K562 (cell line): Measurements from ENCODE around the gene CRX. TPM values are rescaled to one million over a fixed set of nuclear protein-coding genes. Genes with fewer than 3 reads are reported as not detected.
A peak's percentile ranks its signal among the peaks of the same experiment; 100 is the strongest.

Experiments used
- ARHGAP35 ChIP-seq: fragments of 450-650 bp; IDR thresholded peaks from 2 replicates; pipeline ENCODE4 v1.6.1; 2018; ENCODE audit not compliant: partially characterized antibody
- ASH1L ChIP-seq: fragments of 450-650 bp; IDR thresholded peaks from 2 replicates; pipeline ENCODE4 v1.6.1; 2018; ENCODE audit warnings: borderline replicate concordance, mild to moderate bottlenecking, low read depth; ENCODE audit not compliant: partially characterized antibody
- BACH1 ChIP-seq: fragments of 200-800 bp; sonication (Bioruptor generic); IDR thresholded peaks from 2 replicates; pipeline ENCODE4 v1.6.1; 2016; ENCODE audit warnings: missing genetic modification characterization, missing compliant biosample characterization
- CBFA2T3 ChIP-seq: fragments of 450-650 bp; IDR thresholded peaks from 2 replicates; pipeline ENCODE4 v1.6.1; 2017
- CBX3 ChIP-seq, 2 experiments: IDR thresholded peaks; 1 replicate in 1 of 2; 2 replicates in 1 of 2; pipeline ENCODE4 v1.6.1; 2012; ENCODE audit warnings: inconsistent platforms in 2 of 2, low read length in 2 of 2, borderline replicate concordance in 1 of 2, control low read depth in 1 of 2
- CHD4 ChIP-seq: fragments of 200-600 bp; sonication (generic); IDR thresholded peaks from 3 replicates; pipeline ENCODE4 v1.6.1; 2012; ENCODE audit warnings: low read depth, mild to moderate bottlenecking, mixed read lengths, low read length, inconsistent platforms; ENCODE audit not compliant: insufficient read depth, insufficient replicate concordance, poor library complexity, severe bottlenecking
- CREB3L1 ChIP-seq: fragments of 450-650 bp; IDR thresholded peaks from 2 replicates; pipeline ENCODE4 v1.6.1; 2014; ENCODE audit warnings: low read depth, mild to moderate bottlenecking, moderate library complexity, borderline replicate concordance
- CXXC5 ChIP-seq: fragments of 250-450 bp; sonication (Bioruptor Pico); IDR thresholded peaks from 2 replicates; pipeline ENCODE4 v1.8.0; 2022; ENCODE audit warnings: inconsistent platforms, mild to moderate bottlenecking, moderate library complexity
- GABPA ChIP-seq: fragments of 200-800 bp; sonication (Bioruptor generic); conservative IDR thresholded peaks from 2 replicates; pipeline ENCODE4 v1.6.1; 2016; ENCODE audit warnings: low read depth, missing genetic modification characterization, missing compliant biosample characterization
- HNRNPLL ChIP-seq: fragments of 200-400 bp; formaldehyde crosslinking; IDR thresholded peaks from 2 replicates; pipeline ENCODE4 v1.6.1; 2017; ENCODE audit warnings: low read length, low read depth, mild to moderate bottlenecking; ENCODE audit not compliant: poor library complexity, severe bottlenecking
- KDM1A ChIP-seq, 2 experiments: fragments of 450-650 bp; IDR thresholded peaks; 2 replicates each; pipeline ENCODE4 v1.6.1; 2016; ENCODE audit warnings: mild to moderate bottlenecking in 2 of 2
- KLF16 ChIP-seq: IDR thresholded peaks from 2 replicates; pipeline ENCODE4 v1.6.1; 2016; ENCODE audit warnings: antibody characterized with exemption
- MYNN ChIP-seq, 2 experiments: sonication (generic); formaldehyde crosslinking in 1 of 2; IDR thresholded peaks; 2 replicates each; pipeline versions ENCODE4 v1.5.0 to v1.6.1; 2016 to 2020; ENCODE audit warnings: antibody characterized with exemption in 1 of 2, missing genetic modification reagents in 1 of 2
- NFIC ChIP-seq: fragments of 450-650 bp; IDR thresholded peaks from 2 replicates; pipeline ENCODE4 v1.6.1; 2017; ENCODE audit warnings: mild to moderate bottlenecking, inconsistent platforms
- NR2F6 ChIP-seq: fragments of 450-650 bp; formaldehyde crosslinking; IDR thresholded peaks from 2 replicates; pipeline ENCODE4 v1.4.0; 2020; ENCODE audit warnings: mild to moderate bottlenecking
- POLR2B ChIP-seq: fragments of 450-650 bp; IDR thresholded peaks from 2 replicates; pipeline ENCODE4 v1.6.1; 2018; ENCODE audit warnings: low read depth; ENCODE audit not compliant: partially characterized antibody
- RBFOX2 ChIP-seq: fragments of 200-400 bp; formaldehyde crosslinking; IDR thresholded peaks from 2 replicates; pipeline ENCODE4 v1.6.1; 2017; ENCODE audit warnings: low read depth, mild to moderate bottlenecking, low read length, moderate library complexity
- RBM25 ChIP-seq: fragments of 200-400 bp; formaldehyde crosslinking; IDR thresholded peaks from 2 replicates; pipeline ENCODE4 v1.6.1; 2018; ENCODE audit warnings: low read length, low read depth, moderate library complexity; ENCODE audit not compliant: severe bottlenecking
- STAT5A ChIP-seq: IDR thresholded peaks from 2 replicates; pipeline ENCODE4 v1.6.1; 2012; ENCODE audit warnings: low read length, inconsistent platforms, borderline replicate concordance
- TEAD4 ChIP-seq, 2 experiments: sonication (generic) in 1 of 2; formaldehyde crosslinking in 1 of 2; IDR thresholded peaks; 2 replicates each; pipeline versions ENCODE4 v1.6.1 to v1.8.0; 2012 to 2022; ENCODE audit warnings: borderline replicate concordance in 1 of 2, inconsistent platforms in 1 of 2, low read length in 1 of 2, mild to moderate bottlenecking in 1 of 2, missing genetic modification reagents in 1 of 2
- ZBTB2 ChIP-seq: fragments of 450-650 bp; IDR thresholded peaks from 2 replicates; pipeline ENCODE4 v1.6.1; 2016; ENCODE audit warnings: antibody characterized with exemption
- ZFP91 ChIP-seq: sonication (generic); formaldehyde crosslinking; IDR thresholded peaks from 2 replicates; pipeline ENCODE4 v1.8.0; 2022; ENCODE audit warnings: mild to moderate bottlenecking, missing genetic modification reagents
- ZNF24 ChIP-seq: fragments of 450-650 bp; IDR thresholded peaks from 2 replicates; pipeline ENCODE4 v1.6.1; 2016
- ZNF445 ChIP-seq: fragments of 250-450 bp; sonication (Bioruptor Pico); IDR thresholded peaks from 2 replicates; pipeline ENCODE4 v1.4.0; 2020; ENCODE audit warnings: low read depth, mild to moderate bottlenecking, moderate library complexity
- polyA plus RNA-seq, 8 experiments: library from polyadenylated mRNA; depleted of rRNA in 4 of 8; stranded (reverse) in 5 of 8; unstranded in 3 of 8; fragments of >200 nt; fragmentation: Nextera tagmentation in 2 of 8; fragmentation: Illumina TruSeq in 1 of 8; extraction: Ambion mirVana in 2 of 8; extraction: Trizol in 1 of 8; gene quantifications; 2 replicates each; pipeline versions ENCODE4 v1.2.1 to v1.2.3, GENCODE V29; 2011 to 2014; ENCODE audit warnings: inconsistent platforms in 1 of 8, missing spikeins in 1 of 8
- total RNA-seq, 7 experiments: library from RNA; depleted of rRNA in 6 of 7; stranded (reverse); fragments of >200 nt in 6 of 7; fragmentation: Illumina TruSeq in 2 of 7; extraction: Trizol in 2 of 7; gene quantifications; 2 replicates each; pipeline versions ENCODE4 v1.2.1 to v1.2.3, GENCODE V29; 2011 to 2021; ENCODE audit warnings: low replicate concordance in 1 of 7

The CRX gene
- total and polyA plus RNA-seq, 9 of the 15 experiments (the other 6 are each of a cell fraction or from before 2014, with no cell fraction given), result 0.01 TPM; not detected in 8

- peak; percentile 97 for TF ChIP-seq NFIC
- peak; percentile 79 for TF ChIP-seq ASH1L
- peak; percentile 73 for TF ChIP-seq ZNF24
- TF ChIP-seq RBFOX2, result 0 out of 2 replicates have a peak, but pooled peaks have one; percentile 41
- no peak for TF ChIP-seq NR2F6
- TF ChIP-seq CBFA2T3, result peak; percentile 100
- peak; percentile 100 for TF ChIP-seq TEAD4 (IDR thresholded peaks at IDR 0.05; ENCODE audit: low read length)
- no peak for TF ChIP-seq TEAD4 (CRISPR knock-in tag; IDR thresholded peaks at IDR 0.05; ENCODE audit: borderline replicate concordance)
- TF ChIP-seq STAT5A, result peak; percentile 96
- peak in 1 of 2 experiments; percentile 56; a peak in 2 of 3 replicates for TF ChIP-seq CBX3 (IDR thresholded peaks at IDR 0.05; ENCODE audit: borderline replicate concordance in 1 of 2, low read length in 2 of 2)
- peak; percentile 98 for TF ChIP-seq KLF16
- no peak for TF ChIP-seq CHD4
- peak; percentile 98 to 99 for TF ChIP-seq KDM1A (IDR thresholded peaks at IDR 0.05)
- peak; percentile 65 for TF ChIP-seq RBM25
- no peak for TF ChIP-seq ZFP91 (CRISPR knock-in tag)
- 0 out of 2 replicates have a peak, but pooled peaks have one; percentile 19 for TF ChIP-seq ZBTB2
- TF ChIP-seq ARHGAP35, result no peak
- peak; percentile 91 for TF ChIP-seq CXXC5 (CRISPR knock-in tag)
- TF ChIP-seq POLR2B, result peak; percentile 88
- TF ChIP-seq GABPA (tag), result peak; percentile 67
- peak; percentile 91 for TF ChIP-seq BACH1 (tag)
- no peak for TF ChIP-seq HNRNPLL
- TF ChIP-seq CREB3L1, result peak; percentile 49; the same call in 1 of the 2 replicates
- TF ChIP-seq MYNN (IDR thresholded peaks at IDR 0.05), result 0 out of 2 replicates have a peak, but pooled peaks have one; percentile 65
- TF ChIP-seq MYNN (CRISPR knock-in tag; IDR thresholded peaks at IDR 0.05), result no peak
- TF ChIP-seq ZNF445 (CRISPR knock-in tag), result 0 out of 2 replicates have a peak, but pooled peaks have one; percentile 33
Observed at GRCh38 chr19:47891923-47892666, 70.4 kb downstream of the CRX start (continued).
